Measurements from ENCODE around the gene SLC35B1.

SLC35B1 gene

DNA sequence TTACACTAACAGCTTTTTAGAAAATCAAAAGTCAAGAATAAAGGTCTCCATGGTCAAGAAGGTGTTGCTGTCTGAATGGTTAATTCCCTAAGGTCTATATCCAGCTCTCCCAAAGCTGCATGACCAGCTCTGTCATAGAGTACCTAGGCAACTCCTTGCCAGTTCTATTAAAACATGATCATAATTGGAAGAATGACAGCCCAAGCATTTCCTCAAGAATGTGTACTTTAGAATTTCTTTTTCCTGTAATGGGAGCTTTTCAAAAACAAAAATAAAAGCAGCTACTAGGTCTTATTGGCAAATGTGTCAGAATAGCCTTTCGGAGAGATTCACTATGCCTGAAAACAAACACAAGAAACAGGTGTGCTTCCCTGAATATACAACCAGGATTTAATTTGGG, 37.8 kb downstream of the SLC35B1 start:
- DNase-seq = no peak

DNA sequence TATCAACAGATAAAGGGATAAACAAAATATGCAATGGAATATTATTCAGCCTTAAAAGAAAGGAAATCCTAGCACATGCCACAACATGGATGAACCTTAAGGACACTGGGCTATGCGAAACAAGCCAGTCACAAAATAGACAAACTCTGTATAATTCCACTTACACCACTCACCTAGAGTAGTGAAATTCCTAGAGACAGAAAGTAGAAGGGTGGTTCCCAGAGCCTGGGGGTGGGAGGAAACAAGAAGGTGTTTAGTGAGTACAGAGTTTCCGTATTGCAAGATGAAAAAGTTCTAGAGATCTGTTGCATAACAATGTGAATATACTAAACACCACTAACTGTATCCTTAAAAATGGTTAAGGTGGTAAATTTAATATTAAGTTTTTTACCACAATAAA, 39.9 kb downstream of the SLC35B1 start:
- DNase-seq = no peak

DNA sequence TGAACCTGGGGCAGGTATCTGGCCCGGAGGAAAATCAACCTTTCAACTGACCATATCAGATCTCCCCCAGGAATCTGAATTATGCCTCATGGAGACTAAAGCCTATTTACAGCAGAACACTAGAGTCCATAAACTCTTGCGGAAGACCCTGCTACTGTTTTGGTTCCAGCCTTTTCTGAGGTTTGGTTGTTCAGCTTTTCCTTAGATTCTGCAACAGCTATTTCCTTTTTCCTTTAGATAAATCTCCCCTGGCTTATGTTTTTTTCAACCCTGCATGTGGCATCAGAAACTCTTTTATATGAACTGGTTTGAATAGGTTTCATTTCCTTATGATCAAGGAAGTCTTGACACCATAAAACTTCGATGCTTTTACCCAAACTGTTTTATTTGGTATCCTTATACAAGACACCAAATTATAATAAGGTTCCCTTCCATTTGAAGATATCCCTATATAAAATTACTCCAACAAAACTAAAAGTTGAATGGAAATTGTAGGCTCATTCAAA, 43.0 kb downstream of the SLC35B1 start:
- DNase-seq = no peak

DNA sequence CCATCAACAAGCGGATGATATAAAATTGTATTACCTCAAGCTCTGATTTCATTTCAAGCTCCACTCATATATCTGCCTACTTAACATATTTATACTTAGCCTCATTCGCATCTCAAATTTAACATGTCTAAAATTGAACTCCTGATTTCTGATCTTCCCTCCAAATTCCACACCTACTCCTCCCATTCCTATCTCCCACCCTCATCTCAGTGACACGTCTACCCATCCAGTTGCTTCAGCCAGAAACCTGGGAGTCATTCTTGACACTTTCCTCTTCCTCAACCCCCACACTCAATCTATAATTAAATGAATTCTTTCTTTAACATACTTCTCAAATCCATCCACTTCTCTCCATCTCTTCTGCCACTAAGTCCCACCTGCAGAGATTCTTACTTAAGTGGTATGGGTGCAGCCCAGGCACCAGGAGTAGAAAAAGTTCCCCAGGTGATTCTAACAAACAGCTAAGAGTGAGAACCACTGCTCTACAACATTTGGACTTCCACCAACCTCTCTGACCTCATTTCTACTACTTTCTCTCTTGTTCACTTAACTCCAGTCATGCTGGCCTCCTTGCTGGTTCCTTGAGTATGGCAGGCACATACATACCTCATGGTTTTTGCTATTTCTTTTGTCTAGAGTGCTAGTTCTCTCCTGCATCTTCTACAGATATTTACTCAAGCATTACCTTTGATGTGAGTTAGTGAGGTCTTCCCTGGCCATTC, 47.9 kb downstream of the SLC35B1 start:
- DNase-seq = no peak

DNA sequence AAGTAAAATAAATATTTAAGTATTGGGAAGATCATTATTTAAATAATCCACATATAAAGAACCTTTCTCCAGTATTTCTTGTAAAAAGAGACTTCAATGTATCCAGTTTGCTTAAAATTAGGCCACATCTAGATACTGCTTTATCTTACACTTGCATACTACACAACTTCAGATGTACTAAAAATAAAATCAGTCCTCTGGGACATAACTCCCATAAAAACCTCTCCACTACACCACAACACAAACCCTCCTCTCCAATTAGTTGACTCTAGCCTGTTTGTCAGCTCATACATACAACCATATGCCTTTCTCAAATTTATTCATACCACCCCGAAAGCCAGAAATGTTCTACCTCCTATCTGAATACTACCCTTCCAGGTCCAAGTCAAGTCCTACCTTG, 51.5 kb downstream of the SLC35B1 start:
- DNase-seq = no peak

Data from activated effector memory CD4-positive, alpha-beta T cell treated with anti-CD3 and anti-CD28 coated beads, Interleukin-2, amount 50 U/mL, for 16 hours (primary cell).